Measurements from ENCODE around the gene CDYL. TPM values are rescaled to one million over a fixed set of nuclear protein-coding genes. Genes with fewer than 3 reads are reported as not detected.

The CDYL gene
- total and polyA plus RNA-seq, 2 of the 4 experiments (the other 2 are of a cell fraction), result 14.2 to 92.1 TPM

GRCh38 chr6:4979426-4979825 is 203.2 kb downstream of the CDYL start:
- H3K9me3 ChIP-seq (ENCODE audit: control insufficient read depth, insufficient read depth, low read length), result peaks cover 8% of the 10 kb centered on the region
- TF ChIP-seq CHD1 (IDR thresholded peaks at IDR 0.05; ENCODE audit: low read depth, low read length) (no peak), RAD21 (IDR thresholded peaks at IDR 0.05; ENCODE audit: low read length) (no peak)
- no peak overlapping the region for H2BK15ac ChIP-seq (ENCODE audit: low read depth, low read length)
- no peak overlapping the region for H3K27ac ChIP-seq (ENCODE audit: insufficient read depth, low read length)
- no peak overlapping the region for H2AFZ ChIP-seq (replicated peaks; ENCODE audit: low read length, poor library complexity)
- H4K8ac ChIP-seq (ENCODE audit: low read depth in 2 of 2, low read length in 2 of 2), result no peak overlapping the region
- no peak overlapping the region for H3K23ac ChIP-seq (ENCODE audit: low read depth, low read length)
- H3K4me3 ChIP-seq (ENCODE audit: insufficient read depth, low read depth, low read length), result no peak overlapping the region
- BruUV-seq (replicated peaks), result no TSS peak
- WGBS, 2 experiments (ENCODE audit: extremely low coverage in 2 of 2, insufficient read length in 1 of 2), result no CpG with 5 or more reads among the region's 3 CpGs
- no peak overlapping the region for H2BK20ac ChIP-seq (ENCODE audit: low read depth, low read length)
- no peak overlapping the region for H3K4me2 ChIP-seq (ENCODE audit: low read depth, low read length)
- no peak overlapping the region for H4K5ac ChIP-seq (ENCODE audit: low read depth, low read length)
- ChIA-PET CTCF (no interaction called here), POLR2A (ENCODE audit: unreplicated experiment) (no interaction called here)
- ATAC-seq (ENCODE audit: low read depth) (no peak), DNase-seq (no peak)
- H3K4ac ChIP-seq (ENCODE audit: low read depth, low read length), result no peak overlapping the region
- no peak overlapping the region for H3K9ac ChIP-seq (ENCODE audit: low read depth, low read length)
- no peak overlapping the region for H3K18ac ChIP-seq (ENCODE audit: low read depth, low read length)
- no peaks in the 10 kb centered on the region for H3K4me1 ChIP-seq (ENCODE audit: control insufficient read depth, insufficient read depth, low read length)
- no peak overlapping the region for H2BK5ac ChIP-seq (ENCODE audit: low read depth, low read length, poor library complexity, severe bottlenecking)
- no peak overlapping the region for H2BK120ac ChIP-seq (ENCODE audit: low read depth, low read length)
- no peak overlapping the region for H3K14ac ChIP-seq (replicated peaks; ENCODE audit: low read depth, low read length)
- H2AK5ac ChIP-seq (ENCODE audit: low read depth, low read length), result no peak overlapping the region
- H4K91ac ChIP-seq (ENCODE audit: insufficient read depth, low read depth, low read length), result no peak overlapping the region
- no peaks in the 10 kb centered on the region for H3K9me1 ChIP-seq (ENCODE audit: insufficient read depth, low read length)
- intact Hi-C loops (cut with micrococcal nuclease) (no loop called here), in situ Hi-C loops (cut with MboI; ENCODE audit: low sequenced_read_pairs) (no loop called here), dilution Hi-C loops (cut with HindIII; ENCODE audit: low sequenced_read_pairs, unreplicated experiment) (no loop called here)
- no peaks in the 10 kb centered on the region for H3K79me1 ChIP-seq (ENCODE audit: low read depth in 1 of 2, low read length in 2 of 2)
- H3K36me3 ChIP-seq (ENCODE audit: control insufficient read depth, insufficient read depth, low read length), result no peaks in the 10 kb centered on the region
- H4K20me1 ChIP-seq (ENCODE audit: insufficient read depth, low read length), result no peaks in the 10 kb centered on the region
- no peak overlapping the region for H2AK9ac ChIP-seq (replicated peaks; ENCODE audit: low read depth, low read length, poor library complexity)
- H3K27me3 ChIP-seq (ENCODE audit: control insufficient read depth, insufficient read depth, low read length), result peaks cover 4% of the 10 kb centered on the region
- no peak overlapping the region for H3K56ac ChIP-seq (ENCODE audit: extremely low read depth, insufficient read depth, low read length)

Data from IMR-90 (cell line).